Right lobe of liver (tissue), 6 donors: Measurements from ENCODE around the gene ICAM3. TPM values are rescaled to one million over a fixed set of nuclear protein-coding genes. Genes with fewer than 3 reads are reported as not detected.

ENCODE experiments used
- ATAC-seq, 4 donors: fragments of 200-7000 bp; cut with Tn5 transposase; one replicate each; pipeline ENCODE4 v1.9.1; 2020; ENCODE audit warnings: mild to moderate bottlenecking in 4 of 4, moderate library complexity in 4 of 4
- DNase-seq, 3 donors: peaks; one replicate each; pipeline ENCODE4 v3.0.0-alpha.2; 2020
- H3K27ac ChIP-seq, 3 donors: fragments of 200-600 bp; one replicate each; pipeline ENCODE4 v1.8.0; 2022
- H3K27me3 ChIP-seq, 2 donors: fragments of 200-600 bp; one replicate each; pipeline ENCODE4 v1.8.0; 2022
- H3K36me3 ChIP-seq, 4 donors: fragments of 200-600 bp; sonication (generic) in 1 of 4; one replicate each; pipeline versions ENCODE4 v1.5.1 to v1.8.0; 2017 to 2022; ENCODE audit warnings: control low read depth in 1 of 4
- H3K4me1 ChIP-seq, 4 donors: fragments of 200-600 bp; sonication (generic) in 1 of 4; one replicate each; pipeline versions ENCODE4 v1.5.1 to v1.8.0; 2017 to 2022; ENCODE audit warnings: control low read depth in 1 of 4
- H3K4me3 ChIP-seq, 3 donors: fragments of 200-600 bp; one replicate each; pipeline ENCODE4 v1.8.0; 2022
- H3K9me3 ChIP-seq, 4 donors: fragments of 200-600 bp; sonication (generic) in 1 of 4; one replicate each; pipeline versions ENCODE4 v1.5.1 to v1.8.0; 2017 to 2022; ENCODE audit warnings: control low read depth in 1 of 4
- POLR2A ChIP-seq: fragments of 450-650 bp; IDR thresholded peaks from one replicate; pipeline ENCODE4 v1.6.1; 2017; ENCODE audit warnings: antibody characterized with exemption, mild to moderate bottlenecking
- WGBS: methylation state at CpG from one replicate; pipeline ENCODE4 v1.1.6; 2018; ENCODE audit warnings: low coverage, low lambda C conversion rate; ENCODE audit not compliant: insufficient coverage; ENCODE audit errors: missing lambda C conversion rate; 5-methylcytosine and 5-hydroxymethylcytosine counted together
- intact Hi-C, 2 donors: fragments of 100-400 bp; cut with DNase I; formaldehyde crosslinking; loops; one replicate each; pipeline versions ENCODE4 v1.11.2 to v1.14.1; 2022
- total RNA-seq, 6 experiments: library from RNA; depleted of rRNA in 2 of 6; stranded (reverse); fragments of >200 nt in 2 of 6; fragmentation: NEBNext Ultra II Directional in 3 of 6; extraction: Animal tissue kit (Norgen Biotek cat#: 25700) in 3 of 6; gene quantifications; one replicate each; pipeline versions ENCODE4 v1.1.0 to v1.2.4, GENCODE V29; 2016 to 2023
- TF ChIP-seq, protein P1 (sequence below), 4 donors: fragments of 200-600 bp in 3 of 4; fragments of 450-650 bp in 1 of 4; IDR thresholded peaks; one replicate each; pipeline versions ENCODE4 v1.5.1 to v1.8.0; 2016 to 2022; ENCODE audit warnings: antibody characterized with exemption in 4 of 4, mild to moderate bottlenecking in 2 of 4
- donor health status: DM: no; HTN: yes; CAD: no.
- donor health status: DM: no; HTN: no; CAD: no.
- donor health status: DM: no; HTN: no; CAD: no.
- donor health status: DM: no; HTN: yes; CAD: no.
- donor health status: DM: no; HTN: yes; CAD: no.

The ICAM3 gene
- total RNA-seq, 6 experiments from 2014 or later: 11.4 to 35.5 (median 22.4) TPM

DNA sequence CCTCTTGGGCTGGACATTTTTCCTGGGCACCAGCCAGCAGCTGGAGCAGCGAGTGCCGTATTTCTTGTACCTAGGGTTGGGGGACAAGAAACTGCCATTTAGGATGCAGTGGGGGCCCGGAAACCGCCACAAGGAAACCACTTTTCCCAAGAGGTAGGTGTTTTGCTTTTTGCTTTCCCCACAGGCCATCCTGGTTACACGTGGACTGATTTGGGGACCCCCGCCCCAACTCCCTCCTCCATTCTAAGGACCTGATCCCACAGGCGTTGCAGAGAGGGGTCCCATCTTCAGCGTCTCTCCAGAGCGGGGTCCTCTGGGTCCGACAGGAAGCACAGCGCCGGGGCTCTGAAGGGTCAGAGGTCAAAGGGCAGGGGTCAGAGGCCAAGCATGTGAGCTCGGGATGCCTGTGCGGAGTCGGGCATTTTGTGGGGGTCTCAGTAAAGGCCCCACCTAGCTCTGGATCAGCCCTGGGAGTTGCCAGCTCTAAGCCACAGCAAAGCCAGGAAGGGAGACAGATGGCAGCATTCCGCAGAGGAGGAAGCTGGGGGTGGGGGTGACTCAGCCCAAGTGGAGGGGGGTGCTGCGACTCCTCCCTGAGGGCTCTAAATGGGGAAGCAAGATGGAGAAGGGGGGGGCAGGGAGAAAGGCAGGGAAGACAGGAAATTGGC is 34.2 kb downstream of the ICAM3 start:
- no peak overlapping the region for H3K4me3 ChIP-seq
- intact Hi-C loops: no loop called here
- TF ChIP-seq POLR2A: no peak
- H3K27ac ChIP-seq: no peak overlapping the region
- H3K9me3 ChIP-seq: no peaks in the 10 kb centered on the region
- no peaks in the 10 kb centered on the region for H3K27me3 ChIP-seq
- 67% methylated on average over 5 of the region's 17 CpGs for WGBS
- ATAC-seq (peak; percentile 38 to 62 (median 52)), DNase-seq (peak in 1 of 3 donors; percentile 49)
- H3K36me3 ChIP-seq: peaks cover 0 to 5% (median 0%) of the 10 kb centered on the region in 4 donors
- H3K4me1 ChIP-seq: no peaks in the 10 kb centered on the region

DNA sequence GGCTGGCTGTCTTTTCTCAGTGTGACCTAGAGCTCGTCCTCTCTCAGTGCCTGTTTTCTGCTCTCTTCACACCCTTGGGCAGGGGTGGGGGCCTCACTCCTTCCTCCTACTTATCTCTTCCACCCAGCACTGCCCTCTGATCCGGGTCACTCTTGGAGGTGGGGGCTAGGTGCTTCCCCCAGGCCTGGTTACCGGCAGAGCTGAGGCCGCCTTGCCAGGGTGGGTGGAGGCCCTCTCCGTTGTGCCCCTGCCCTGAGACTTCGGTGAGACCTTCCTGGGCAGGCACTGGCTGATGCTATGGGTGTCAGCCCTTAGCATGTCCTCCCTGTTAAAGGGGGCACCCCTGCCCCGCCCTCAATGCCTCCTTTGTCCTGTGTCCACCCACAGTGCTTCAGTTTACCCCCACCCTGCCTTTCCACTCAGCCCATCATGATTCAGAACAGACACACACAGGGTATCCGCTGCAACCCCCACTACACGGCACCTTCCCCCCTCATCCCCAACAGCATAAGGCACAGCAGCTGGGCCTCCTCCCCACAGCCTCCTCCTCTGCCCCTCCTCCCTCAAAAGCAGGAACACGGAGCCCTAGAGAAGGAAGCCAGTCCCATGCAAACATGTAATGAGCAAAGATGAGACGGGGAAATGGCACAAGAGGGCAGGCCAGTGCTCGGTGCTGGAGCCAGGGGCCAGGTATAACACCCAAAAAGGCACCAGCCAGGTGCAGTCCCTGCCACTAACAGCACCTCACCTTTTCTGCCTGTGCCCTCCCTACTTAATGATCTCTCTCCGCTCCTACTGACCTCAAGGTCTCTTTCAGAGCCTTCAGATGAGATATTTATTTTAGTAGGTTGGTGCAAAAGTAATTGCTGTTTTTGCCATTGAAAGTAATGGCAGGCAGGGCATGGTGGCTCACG is 39.6 kb downstream of the ICAM3 start:
- Histone ChIP-seq H3K4me1 (peaks cover 0 to 4% (median 0%) of the 10 kb centered on the region in 4 donors), H3K4me3 (no peak overlapping the region), H3K27ac (no peak overlapping the region), H3K9me3 (no peaks in the 10 kb centered on the region), H3K36me3 (no peaks in the 10 kb centered on the region), H3K27me3 (peaks cover 4 to 6% of the 10 kb centered on the region in 2 donors)
- 26% methylated on average over 10 of the region's 14 CpGs for WGBS
- DNase-seq: no peak
- ATAC-seq: peak; percentile 27 to 57 (median 48)
- intact Hi-C loops: no loop called here
- TF ChIP-seq, protein P1, sequence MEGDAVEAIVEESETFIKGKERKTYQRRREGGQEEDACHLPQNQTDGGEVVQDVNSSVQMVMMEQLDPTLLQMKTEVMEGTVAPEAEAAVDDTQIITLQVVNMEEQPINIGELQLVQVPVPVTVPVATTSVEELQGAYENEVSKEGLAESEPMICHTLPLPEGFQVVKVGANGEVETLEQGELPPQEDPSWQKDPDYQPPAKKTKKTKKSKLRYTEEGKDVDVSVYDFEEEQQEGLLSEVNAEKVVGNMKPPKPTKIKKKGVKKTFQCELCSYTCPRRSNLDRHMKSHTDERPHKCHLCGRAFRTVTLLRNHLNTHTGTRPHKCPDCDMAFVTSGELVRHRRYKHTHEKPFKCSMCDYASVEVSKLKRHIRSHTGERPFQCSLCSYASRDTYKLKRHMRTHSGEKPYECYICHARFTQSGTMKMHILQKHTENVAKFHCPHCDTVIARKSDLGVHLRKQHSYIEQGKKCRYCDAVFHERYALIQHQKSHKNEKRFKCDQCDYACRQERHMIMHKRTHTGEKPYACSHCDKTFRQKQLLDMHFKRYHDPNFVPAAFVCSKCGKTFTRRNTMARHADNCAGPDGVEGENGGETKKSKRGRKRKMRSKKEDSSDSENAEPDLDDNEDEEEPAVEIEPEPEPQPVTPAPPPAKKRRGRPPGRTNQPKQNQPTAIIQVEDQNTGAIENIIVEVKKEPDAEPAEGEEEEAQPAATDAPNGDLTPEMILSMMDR (IDR thresholded peaks at IDR 0.05): no peak
- TF ChIP-seq POLR2A: no peak

DNA sequence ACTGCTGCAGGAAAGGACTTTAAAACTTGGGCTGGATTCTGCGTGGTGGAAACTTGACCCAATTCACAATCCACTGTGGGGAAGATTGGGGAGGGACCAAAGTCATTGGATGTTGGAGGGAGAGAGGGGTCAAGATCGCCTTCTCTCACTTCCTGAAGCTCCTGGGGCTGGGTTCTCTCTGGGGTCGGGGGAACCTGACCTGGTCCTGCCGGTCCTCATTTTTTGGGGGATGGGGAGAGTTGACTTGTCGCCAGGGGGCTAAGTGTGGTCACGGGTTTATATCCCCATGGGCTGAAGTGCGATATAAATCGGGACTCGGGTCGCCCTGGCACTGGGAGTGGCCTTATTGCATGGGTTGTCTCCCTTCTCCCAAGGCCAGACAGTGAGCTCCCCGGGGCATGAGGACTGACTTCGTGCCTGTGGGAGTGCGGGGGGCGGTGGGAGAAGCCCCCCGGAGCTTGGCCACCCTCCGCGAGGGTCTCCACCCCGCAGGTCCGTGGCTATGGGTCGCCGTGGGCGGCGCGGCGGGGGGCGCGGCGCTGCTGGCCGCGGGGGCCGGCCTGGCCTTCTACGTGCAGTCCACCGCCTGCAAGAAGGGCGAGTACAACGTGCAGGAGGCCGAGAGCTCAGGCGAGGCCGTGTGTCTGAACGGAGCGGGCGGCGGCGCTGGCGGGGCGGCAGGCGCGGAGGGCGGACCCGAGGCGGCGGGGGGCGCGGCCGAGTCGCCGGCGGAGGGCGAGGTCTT is 43.4 kb downstream of the ICAM3 start:
- Histone ChIP-seq H3K4me3 (no peak overlapping the region), H3K36me3 (no peaks in the 10 kb centered on the region), H3K4me1 (peaks cover 0 to 20% (median 6%) of the 10 kb centered on the region in 4 donors), H3K27me3 (peaks cover 6 to 30% of the 10 kb centered on the region in 2 donors), H3K9me3 (no peaks in the 10 kb centered on the region), H3K27ac (no peak overlapping the region)
- DNase-seq (no peak), ATAC-seq (no peak)
- intact Hi-C loops: no loop called here
- TF ChIP-seq, protein P1 (IDR thresholded peaks at IDR 0.05): no peak
- TF ChIP-seq POLR2A: no peak
- 0% methylated on average over 2 of the region's 58 CpGs for whole genome bisulfite sequencing

- H3K36me3 ChIP-seq: no peaks in the 10 kb centered on the region
- peaks cover 12 to 34% of the 10 kb centered on the region in 2 donors for H3K27me3 ChIP-seq
- no peak overlapping the region for H3K27ac ChIP-seq
- 4% methylated on average over 29 of the region's 48 CpGs for WGBS
- intact Hi-C loops: no loop called here
- H3K9me3 ChIP-seq: no peaks in the 10 kb centered on the region
- peak; percentile 16 to 35 (median 26) for ATAC-seq
- H3K4me1 ChIP-seq: peaks cover 0 to 26% (median 6%) of the 10 kb centered on the region in 4 donors
- TF ChIP-seq, protein P1 (IDR thresholded peaks at IDR 0.05): no peak
- TF ChIP-seq POLR2A: no peak
- no peak overlapping the region for H3K4me3 ChIP-seq
- DNase-seq: peak in 1 of 3 donors; percentile 46
Measured at GRCh38 chr19:10295305-10295846, 44.0 kb downstream of the ICAM3 start.
